Measurements from ENCODE around the gene IL17F. TPM values are rescaled to one million over a fixed set of nuclear protein-coding genes. Genes with fewer than 3 reads are reported as not detected.

Gene IL17F
- under 1 TPM; 0.56 to 0.61 (median 0.59) TPM for polyA plus RNA-seq (ENCODE audit: insufficient read length in 3 of 3)
- long read RNA-seq, donor 1: 0 reads
- long read RNA-seq, donor 2: 0 reads
- long read RNA-seq, donor 3: 0 reads
- long read RNA-seq, donor 4: 0 reads
- long read RNA-seq, donor 5: 0 reads
- long read RNA-seq, donor 6: 0 reads
- long read RNA-seq, donor 7: 0 reads
- long read RNA-seq, donor 8: 0 reads
- long read RNA-seq, donor 9: 0 reads
- long read RNA-seq, donor 10: 0 reads
- long read RNA-seq, donor 11: 0 reads
- long read RNA-seq, donor 12: 0 reads
- long read RNA-seq, donor 13: 0 reads
- long read RNA-seq, donor 14: 0 reads
- long read RNA-seq, donor 15: 0 reads
- long read RNA-seq, donor 16: 0 reads

DNA sequence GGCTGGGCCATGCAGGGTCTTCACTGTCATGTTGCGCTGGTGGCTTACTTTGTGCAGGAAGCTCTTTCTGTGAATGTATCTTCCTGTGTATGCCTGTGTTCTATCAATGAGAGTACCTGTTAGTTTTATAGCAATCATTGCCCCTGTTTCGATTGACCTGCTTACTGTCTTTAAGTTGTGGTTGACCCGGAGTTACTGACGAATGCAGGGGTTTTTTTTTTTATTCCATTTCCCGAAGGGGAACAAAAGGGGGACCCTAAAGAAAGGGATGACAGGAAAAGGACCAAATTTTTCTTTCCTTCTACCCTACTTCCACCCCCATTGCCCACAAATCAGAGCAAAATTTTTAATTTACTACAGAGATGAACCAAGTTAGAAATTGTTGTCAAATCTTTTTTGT lies at the start of gene IL17F:
IL17F (minus strand) TSS at position 101 of the 400 bp plus-strand sequence; CDS start at position 30, 71 bp downstream.
- no peak for DNase-seq (ENCODE audit: extremely low read depth in 1 of 11, low read depth in 9 of 11, low spot score in 4 of 11)

GRCh38 chr6:52293067-52293466 lies 48.8 kb upstream of the IL17F start:
- DNase-seq (ENCODE audit: extremely low read depth in 1 of 11, low read depth in 9 of 11, low spot score in 4 of 11): no peak

DNA sequence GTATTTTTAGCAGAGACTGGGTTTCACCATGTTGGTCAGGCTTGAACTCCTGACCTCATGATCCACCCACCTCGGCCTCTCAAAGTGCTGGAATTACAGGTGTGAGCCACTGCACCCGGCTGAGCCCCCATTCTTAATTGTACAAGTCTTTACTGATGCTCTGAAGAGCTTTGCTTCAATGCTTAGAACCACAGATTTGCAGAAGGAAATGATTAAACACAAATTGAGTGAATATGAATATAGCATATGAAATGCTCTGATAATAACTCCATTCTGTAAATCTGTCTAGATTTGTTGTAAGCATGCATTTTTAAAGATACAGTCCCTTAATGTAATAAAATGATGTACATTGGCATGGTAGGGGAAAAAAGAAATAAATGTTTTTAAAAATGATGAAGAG lies 44.5 kb upstream of the IL17F start:
- DNase-seq (ENCODE audit: extremely low read depth in 1 of 11, low read depth in 9 of 11, low spot score in 4 of 11): no peak

DNA sequence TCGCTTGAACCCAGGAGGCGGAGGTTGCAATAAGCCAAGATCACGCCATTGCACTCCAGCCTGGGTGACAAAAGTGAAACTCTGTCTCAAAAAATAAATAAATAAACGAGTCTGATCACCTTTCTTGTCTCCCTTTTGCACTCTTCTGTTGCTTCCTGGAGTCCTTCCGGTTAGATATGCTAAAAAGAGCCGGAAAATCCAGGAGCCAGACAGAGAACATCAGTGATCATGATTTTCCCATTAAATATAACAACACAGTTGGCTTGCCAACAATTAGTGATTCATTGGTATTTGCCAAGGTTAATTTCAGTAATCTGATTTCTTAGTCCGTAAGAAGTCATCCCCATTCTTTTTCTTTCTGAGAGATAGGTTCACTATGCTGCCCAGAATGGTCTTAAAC lies 43.9 kb upstream of the IL17F start:
- DNase-seq (ENCODE audit: extremely low read depth in 1 of 11, low read depth in 9 of 11, low spot score in 4 of 11): no peak

- DNase-seq (ENCODE audit: extremely low read depth in 1 of 11, low read depth in 9 of 11, low spot score in 4 of 11): peak in 4 of 11 donors; percentile 33 to 63 (median 39)
Observed at GRCh38 chr6:52286798-52287432, 42.6 kb upstream of the IL17F start.

DNA sequence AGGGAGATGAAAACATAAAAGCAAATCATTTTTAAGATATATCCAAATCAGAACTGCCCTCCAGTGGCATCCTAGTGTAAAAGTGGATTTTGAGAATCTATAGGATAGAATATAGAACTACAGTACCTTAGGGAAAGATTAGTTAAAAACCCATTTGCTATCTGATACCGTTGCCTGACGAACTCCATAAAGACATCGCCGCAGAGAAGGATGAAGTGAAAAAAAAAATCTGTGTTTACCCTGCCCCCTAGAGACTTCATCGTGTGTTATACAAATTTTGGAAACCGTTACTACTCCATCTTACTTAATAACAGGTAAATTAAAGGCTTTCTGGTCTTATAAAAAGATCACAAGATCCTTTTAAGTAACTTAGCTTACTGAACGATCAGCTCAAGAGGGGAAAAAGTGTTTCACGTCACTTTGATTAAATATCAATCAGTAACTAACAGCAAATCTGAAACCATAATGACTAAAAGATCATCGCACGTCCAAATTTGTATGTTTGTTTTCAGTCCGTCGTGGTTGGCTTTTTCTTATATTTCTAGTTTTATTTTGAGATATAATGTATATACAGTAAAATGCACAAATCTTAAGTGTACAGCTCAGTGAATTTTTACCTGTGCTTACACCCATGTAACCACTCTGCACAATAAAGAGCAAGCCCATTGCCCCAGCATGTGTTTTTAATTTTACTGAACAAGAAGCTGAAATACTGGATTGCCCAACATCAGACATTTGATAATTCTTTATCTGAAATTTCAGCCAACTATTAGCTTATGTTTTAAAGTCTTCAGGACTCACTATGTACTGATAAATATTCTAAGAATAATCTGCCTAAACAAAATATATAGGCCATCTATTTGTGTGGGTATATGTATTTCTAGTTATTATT lies 41.1 kb upstream of the IL17F start:
- DNase-seq (ENCODE audit: extremely low read depth in 1 of 11, low read depth in 9 of 11, low spot score in 4 of 11): no peak

DNA sequence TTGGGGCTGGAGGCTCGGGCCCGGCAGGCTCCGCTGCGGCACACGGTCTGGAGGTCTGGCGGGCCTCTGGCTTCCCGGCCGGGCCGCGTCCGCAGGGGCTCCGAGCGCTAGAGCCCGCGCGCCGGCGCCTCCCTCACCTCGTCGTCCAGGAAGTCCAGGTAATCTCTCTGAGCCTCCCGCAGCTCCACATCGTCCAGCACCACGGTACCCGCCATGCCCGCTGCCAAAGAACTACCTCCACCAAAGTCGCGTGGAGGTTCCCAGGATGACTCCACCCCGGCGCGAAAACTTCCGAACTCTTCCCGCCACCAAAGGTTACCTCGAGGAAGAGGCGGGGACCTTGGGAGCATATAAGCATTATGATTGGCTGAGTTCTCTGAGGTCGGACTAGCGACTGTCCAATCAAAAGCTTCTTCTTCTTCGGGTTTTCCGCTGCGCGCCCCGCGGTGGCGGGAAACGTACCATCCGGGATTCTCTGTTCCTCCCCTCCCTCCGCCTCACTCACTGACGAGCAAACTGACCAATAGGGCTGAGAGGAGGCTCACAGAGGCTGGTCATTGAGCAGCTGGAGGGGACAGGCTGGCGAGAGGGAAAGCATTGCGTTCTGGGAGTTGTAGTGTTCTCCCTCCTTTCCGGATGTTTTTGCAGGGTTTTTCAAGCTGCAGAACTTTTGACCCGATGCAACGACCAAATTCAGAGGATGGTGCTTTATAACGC lies 40.3 kb upstream of the IL17F start, which contains the start of gene MCM3:
MCM3 (minus strand) TSS at position 283 of the 717 bp plus-strand sequence; CDS start at position 215, 68 bp downstream.
- DNase-seq (ENCODE audit: extremely low read depth in 1 of 11, low read depth in 9 of 11, low spot score in 4 of 11): peak; percentile 95 to 100 (median 98)

DNA sequence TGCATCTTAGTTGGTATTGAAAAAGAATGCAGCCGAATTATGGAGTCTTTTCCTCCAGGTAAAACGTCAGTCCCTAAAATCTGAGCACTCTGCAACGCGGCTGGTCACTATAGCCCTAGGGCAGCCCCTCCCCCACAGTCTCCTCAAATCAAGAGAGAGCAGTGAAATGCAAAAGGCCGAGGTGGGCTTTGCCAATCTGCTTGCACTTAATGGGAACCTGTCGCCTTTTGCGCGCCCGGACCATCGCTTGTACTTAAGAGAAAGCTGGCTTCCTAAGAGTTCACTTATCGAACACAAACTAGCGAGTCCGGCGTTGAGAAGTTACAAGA lies 39.8 kb upstream of the IL17F start:
- DNase-seq (ENCODE audit: extremely low read depth in 1 of 11, low read depth in 9 of 11, low spot score in 4 of 11): peak in 3 of 11 donors; percentile 22 to 33 (median 29)

DNA sequence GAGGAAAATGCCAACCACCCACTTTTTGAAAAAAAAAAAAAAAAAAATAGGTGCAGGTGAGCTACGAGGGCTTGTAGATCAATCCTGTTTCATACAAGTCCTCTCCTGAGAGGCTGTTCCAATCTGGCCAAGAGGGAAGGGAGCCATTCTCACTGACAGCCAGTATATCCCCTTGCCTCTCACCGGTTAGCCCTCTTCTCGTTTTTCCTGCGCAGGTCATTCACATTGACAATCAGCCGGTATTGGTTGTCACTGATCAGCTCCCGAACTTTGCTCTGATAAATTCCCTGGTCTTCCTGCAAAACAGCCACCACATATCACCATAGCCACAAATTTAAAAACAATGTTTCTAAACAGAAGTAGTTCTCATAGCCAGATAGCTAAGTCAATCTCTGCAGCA lies 38.8 kb upstream of the IL17F start:
- DNase-seq (ENCODE audit: extremely low read depth in 1 of 11, low read depth in 9 of 11, low spot score in 4 of 11): no peak

DNA sequence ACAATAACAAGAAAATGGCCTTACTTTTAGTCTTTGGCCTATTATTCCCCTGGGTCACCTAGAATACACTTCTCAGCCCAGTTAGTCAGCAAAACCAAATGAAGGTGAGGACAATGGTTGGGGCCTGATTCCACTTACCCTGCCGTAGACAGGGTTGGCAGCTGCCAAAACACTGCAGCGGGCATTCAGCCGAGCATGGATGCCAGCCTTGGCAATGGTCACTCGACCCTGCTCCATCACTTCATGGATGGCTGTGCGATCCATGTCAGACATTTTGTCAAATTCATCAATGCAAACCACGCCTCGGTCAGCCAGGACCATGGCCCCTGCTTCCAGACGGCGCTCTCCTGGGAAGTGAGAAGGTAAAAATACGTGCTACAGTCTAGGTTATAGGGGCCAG lies 31.8 kb upstream of the IL17F start:
- no peak for DNase-seq (ENCODE audit: extremely low read depth in 1 of 11, low read depth in 9 of 11, low spot score in 4 of 11)

DNA sequence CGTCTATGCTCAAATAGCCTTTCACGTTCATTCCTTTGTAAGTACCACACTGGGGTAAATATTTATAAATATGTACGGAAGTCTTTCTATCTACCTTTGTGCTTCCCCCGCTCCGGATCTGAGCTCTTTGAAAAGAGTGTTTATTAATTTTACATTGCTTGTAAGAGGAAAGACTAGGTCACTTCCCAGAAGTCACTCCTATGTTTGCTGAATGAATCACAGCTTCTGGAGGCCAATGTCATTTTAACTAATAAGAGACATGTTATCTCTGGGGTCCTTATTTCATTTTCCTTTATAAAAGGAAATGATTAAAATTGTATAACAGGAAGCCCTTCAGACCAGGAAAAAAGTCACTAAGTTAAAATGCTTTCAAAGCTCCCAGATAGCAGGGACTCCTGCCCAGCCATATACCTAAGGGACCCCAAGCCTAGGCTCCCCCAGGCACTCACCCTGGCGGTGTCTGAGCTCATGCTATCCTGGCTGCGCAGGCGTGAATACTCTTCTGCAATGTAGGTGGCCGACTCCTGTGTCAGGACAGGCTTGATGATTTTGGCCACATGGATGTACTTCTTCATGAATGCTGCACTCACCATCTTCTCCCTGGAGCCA lies 27.7 kb upstream of the IL17F start:
- DNase-seq (ENCODE audit: extremely low read depth in 1 of 11, low read depth in 9 of 11, low spot score in 4 of 11): no peak

GRCh38 chr6:52263709-52264540 lies 19.6 kb upstream of the IL17F start:
- peak in 9 of 11 donors; percentile 23 to 57 (median 38) for DNase-seq (ENCODE audit: extremely low read depth in 1 of 11, low read depth in 9 of 11, low spot score in 4 of 11)

DNA sequence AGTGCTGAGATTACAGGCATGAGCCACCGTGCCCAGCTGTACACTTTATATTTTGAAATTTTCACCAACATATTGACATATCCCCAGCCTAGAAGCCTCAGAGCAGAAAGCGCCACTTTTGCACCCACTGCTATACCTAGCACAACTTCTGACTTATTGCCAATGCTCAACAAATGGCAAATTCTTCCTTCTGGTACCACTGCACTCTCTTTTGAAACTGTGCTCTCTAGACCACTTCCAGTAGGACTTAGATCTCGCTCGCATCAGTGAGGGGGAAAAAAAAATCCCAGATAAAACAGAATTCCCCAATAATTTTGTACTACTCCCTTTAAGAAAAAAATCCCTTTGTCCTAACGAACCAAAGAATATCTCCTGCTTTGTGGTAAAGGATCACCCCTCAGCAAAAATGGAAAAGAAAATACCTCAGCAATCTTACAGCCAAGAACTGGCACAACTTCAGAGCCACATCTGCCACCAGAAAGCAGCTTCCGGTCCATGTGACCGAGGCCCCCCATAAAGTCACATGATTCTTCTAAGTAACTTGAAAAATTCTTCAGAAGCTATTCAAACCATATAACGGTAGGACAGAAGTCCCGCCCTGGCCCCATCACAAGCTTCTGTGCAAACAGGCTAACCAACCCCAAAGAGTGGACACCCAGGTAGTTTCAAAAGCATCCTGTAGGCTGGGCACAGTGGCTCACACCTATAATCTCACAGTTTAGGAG lies 18.5 kb upstream of the IL17F start:
- no peak for DNase-seq (ENCODE audit: extremely low read depth in 1 of 11, low read depth in 9 of 11, low spot score in 4 of 11)

- DNase-seq (ENCODE audit: extremely low read depth in 1 of 11, low read depth in 9 of 11, low spot score in 4 of 11): no peak
Observed at GRCh38 chr6:52261229-52261628, 16.9 kb upstream of the IL17F start.

GRCh38 chr6:52260634-52261033 lies 16.3 kb upstream of the IL17F start:
- DNase-seq (ENCODE audit: extremely low read depth in 1 of 11, low read depth in 9 of 11, low spot score in 4 of 11): no peak

- no peak for DNase-seq (ENCODE audit: extremely low read depth in 1 of 11, low read depth in 9 of 11, low spot score in 4 of 11)
Observed at GRCh38 chr6:52255434-52255833, 11.1 kb upstream of the IL17F start.

DNA sequence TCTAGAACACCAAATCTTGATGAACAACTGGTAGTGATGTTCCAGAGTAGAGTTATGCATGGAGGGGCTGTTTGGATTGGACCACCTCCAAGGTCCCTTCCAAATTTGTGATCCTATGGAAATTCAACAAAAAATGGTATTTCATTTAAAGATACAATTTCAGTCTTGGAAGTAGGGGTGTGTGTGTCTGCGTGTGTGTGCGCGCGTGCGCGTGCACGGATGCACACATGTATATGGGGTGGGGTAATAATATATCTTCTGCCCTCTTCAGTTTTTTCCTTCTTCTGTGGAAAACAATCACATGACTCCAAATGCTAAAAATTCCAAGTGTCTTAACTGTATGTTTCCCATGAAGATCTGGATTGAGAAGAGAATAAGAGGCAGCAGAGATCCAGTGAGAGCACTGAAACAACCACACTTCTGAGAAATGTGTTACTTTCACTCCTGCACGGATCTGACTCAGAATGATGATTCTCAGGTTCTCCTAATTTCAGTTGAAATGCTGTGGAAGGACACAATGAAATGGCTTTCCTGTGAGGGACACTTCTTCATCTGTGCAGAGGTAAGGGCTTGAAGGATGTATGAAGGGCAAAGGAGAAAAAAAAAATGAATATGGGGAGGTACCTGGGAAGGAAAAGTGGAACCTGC lies 10.6 kb upstream of the IL17F start:
- no peak for DNase-seq (ENCODE audit: extremely low read depth in 1 of 11, low read depth in 9 of 11, low spot score in 4 of 11)
